Activated gamma-delta T cell treated with anti-CD3 and anti-CD28 coated beads, Interleukin-2, amount 50 U/mL, for 16 hours (primary cell): ENCODE data around the gene UBR2.
"Not testable (repeated sequence)": the region's sequence is repeated elsewhere in the genome, so short reads cannot be mapped to it uniquely, and the experiment has no call there.

Experiments
- DNase-seq: peaks from one replicate; pipeline ENCODE4 v3.0.0-alpha.2; 2020; ENCODE audit warnings: low read depth

Gene UBR2

DNA sequence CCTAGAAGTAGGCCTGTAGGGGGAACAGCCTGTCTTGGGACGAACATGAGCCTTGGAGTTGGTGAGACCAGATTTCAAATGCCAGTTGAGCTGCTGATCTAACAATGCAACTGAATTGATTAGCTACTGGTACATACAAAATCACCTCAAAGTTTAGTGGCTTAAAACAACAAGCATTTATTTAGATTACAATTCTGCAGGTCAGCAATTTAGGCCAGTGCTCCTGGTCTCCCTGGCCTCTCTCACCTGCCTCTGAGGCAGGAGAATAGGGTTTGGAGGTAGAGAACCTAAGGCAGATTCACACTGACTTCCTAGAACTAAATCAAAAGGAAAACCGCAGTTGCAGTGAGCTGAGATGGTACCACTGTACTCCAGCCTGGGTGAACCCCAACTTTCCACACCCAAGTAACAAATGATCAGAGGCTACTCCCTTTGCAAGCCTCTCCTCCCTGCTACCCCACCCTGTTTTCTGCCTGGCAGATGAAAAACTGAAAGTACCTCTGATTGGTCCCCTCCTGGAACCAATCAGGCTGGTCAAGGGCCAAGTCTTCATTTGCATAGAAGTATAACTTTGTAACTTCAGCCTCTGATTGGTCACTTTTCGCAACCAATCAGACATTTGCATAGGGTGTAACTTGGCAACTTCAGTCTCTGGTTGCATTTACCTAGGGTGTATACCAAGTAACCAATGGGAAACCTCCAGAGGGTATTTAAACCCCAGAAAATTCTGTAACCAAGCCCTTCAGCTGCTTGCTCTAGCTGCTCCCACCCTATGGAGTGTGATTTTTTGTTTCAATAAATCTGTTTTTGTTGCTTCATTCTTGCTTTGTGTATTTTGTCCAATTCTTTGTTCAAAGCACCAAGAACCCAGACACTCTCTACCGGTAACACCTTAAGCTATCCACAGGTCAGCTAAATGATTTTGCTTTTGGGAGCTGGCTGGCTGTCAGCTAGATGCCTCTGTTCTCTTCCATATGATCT is 8.1 kb upstream of the UBR2 start:
- DNase-seq = no peak

- no peak for DNase-seq
Observed at GRCh38 chr6:42556462-42556861, 7.4 kb upstream of the UBR2 start.

DNA sequence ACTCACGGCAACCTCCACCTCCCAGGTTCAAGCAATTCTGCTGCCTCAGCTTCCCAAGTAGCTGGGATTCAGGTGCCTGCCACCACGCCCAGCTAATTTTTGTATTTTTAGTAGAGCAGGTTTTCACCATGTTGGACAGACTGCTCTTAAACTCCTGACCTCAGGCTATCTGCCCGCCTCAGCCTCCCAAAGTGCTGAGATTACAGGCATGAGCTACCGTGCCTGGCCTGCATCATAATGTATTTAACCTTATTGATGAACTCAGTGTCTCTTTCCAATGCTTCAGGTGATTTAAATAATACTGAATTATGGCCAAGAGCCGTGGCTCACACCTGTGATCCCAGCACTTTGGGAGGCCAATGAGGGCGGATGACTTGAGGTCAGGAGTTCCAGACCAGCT is 4.6 kb upstream of the UBR2 start:
- DNase-seq = not testable (repeated sequence)

DNA sequence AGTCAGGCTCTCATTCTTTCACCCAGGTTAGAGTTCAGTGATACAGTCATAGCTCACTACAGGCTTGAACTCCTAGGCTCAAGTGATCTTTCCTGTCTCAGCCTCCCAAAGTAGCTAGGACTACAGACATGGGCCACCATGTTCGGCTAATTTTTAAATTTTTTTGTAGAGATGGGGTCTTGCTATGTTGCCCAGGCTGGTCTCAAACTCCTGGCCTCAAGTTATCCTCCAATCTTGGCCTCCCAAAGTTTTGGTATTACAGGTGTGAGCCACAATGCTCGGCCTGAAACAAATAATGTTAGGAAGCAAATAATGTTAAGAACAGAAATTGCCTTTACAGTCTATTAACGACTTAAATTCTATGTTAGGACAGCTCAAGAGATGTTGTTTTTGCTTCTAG is 1.8 kb upstream of the UBR2 start:
- no peak for DNase-seq

- no peak for DNase-seq
Observed at GRCh38 chr6:42562788-42563405, 932 bp upstream of the UBR2 start.

- DNase-seq = no peak
Observed at GRCh38 chr6:42564506-42564825, 637 bp downstream of the UBR2 start.

GRCh38 chr6:42565823-42566613 is 2.2 kb downstream of the UBR2 start:
- DNase-seq = no peak

DNA sequence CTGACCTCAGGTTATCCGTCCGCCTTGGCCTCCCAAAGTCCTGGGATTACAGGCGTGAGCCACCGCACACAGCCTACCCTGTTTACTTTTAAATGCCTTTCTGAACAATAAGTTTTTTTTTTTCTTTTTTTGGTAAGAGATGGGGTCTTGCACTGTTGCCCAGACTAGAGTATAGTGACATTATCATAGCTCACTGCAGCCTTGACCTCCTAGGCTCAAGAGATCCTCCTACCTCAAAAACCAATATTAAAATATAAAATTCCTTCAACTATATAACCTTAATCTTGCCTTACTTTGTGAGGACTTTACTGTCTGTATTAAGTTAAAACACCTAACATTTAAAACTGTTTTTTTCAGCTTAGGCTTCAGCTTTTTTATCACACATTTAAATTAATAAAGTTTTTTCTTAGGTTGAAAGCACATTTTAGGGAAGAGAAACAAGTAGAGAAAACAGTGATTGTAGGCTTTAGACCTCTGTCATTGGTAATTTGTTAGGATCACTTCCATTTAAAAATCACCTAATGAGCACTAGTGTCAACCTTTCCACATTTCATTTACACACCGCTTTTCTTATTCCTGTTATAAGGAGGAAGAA is 2.9 kb downstream of the UBR2 start:
- no peak for DNase-seq

DNA sequence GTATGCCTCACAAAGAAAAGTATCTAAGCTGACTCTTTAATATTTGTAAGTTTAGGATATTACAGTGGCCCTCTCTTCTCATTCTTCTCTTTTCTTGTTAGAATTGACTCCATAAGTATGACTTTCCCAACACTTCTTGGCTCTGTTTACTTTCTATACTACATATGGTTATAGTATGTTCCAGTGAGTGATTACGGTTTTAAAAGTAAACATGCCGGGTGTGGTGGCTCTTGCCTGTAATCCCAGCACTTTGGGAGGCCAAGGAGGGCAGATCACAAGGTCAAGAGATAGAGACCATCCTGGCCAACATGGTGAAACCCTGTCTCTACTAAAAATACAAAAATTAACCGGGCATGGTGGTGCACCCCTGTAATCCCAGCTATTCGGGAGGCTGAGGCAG is 3.4 kb downstream of the UBR2 start:
- not testable (repeated sequence) for DNase-seq

DNA sequence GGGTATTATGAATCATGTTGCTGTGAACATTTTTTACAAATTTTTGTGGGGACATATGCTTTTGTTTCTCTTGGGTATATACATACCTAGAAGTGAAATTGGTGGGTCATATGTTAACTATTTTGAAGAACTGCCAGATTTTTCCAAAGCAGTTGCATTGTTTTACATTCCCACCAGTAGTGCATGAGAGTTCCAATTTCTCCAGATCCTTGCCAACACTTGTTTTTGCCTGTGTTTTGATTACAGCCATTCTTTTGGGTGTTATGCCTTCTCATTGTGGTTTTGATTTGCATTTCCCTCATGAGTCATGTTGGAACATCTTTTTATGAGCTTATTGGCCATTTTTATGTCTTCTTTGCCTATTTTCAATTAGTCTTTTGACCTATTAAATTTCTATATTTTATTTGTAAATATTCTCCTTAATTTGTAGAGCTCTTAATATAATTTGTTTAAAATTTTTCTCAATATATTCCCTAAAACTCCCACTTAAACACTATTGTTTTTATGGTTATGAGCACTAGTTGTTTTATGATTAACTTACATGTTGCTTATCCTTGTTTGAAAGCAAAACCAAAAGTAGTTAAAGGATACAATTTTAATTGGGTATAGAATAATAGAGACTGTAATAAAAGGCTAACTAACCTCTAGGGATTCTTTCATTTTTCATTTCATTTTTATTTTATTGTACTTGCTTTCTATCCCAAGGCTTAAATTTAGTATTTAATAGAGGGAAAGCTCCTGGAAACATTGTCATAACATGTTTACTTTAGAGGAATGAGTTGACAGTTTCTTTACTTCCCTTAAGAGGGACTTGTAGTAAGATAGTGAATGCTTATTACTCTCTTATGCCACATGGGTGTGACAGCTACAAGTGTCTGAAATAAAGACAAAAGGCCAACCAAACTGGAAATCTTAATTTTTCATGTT is 5.5 kb downstream of the UBR2 start:
- no peak for DNase-seq

DNA sequence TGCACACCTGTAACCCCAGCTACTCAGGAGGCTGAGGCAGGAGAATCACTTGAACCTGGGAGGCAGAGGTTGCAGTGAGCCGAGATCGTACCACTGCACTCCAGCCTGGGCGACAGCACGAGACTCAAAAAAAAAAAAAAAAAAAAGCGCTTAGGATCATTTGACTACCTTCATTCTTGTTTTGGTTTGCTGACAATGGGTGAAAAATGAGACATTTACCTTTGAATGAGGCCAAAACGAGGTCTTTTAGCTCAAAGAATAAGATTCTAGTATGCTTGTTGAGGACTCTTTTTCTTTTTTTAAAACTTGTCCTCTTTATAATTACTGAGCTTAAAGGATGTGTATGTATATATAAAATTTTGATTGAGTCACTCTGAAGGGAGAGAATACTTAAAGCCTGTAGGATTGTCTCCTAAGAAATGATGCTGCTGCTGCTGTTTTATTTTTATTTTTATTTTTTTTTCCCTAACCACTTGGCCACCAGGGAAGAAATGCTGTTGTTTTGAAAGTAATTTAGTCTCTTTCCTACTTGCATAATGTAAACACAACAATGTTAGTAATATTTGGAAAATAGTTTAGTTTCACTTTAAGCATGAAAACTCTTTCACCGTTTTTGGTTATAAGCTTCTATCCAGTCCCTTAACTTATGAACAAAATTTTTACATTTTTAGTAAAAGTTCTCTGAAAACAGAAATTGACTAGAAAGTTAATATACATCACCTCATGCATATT is 7.9 kb downstream of the UBR2 start:
- no peak for DNase-seq

- no peak for DNase-seq
Observed at GRCh38 chr6:42572523-42572922, 8.7 kb downstream of the UBR2 start.

- not testable (repeated sequence) for DNase-seq
Observed at GRCh38 chr6:42576538-42576937, 12.7 kb downstream of the UBR2 start.

- no peak for DNase-seq
Observed at GRCh38 chr6:42598300-42598699, 34.5 kb downstream of the UBR2 start.

- no peak for DNase-seq
Observed at GRCh38 chr6:42599558-42599957, 35.7 kb downstream of the UBR2 start.

- DNase-seq = no peak
Observed at GRCh38 chr6:42604150-42604549, 40.3 kb downstream of the UBR2 start.

- not testable (repeated sequence) for DNase-seq
Observed at GRCh38 chr6:42604699-42605098, 40.9 kb downstream of the UBR2 start.

GRCh38 chr6:42610416-42610815 is 46.6 kb downstream of the UBR2 start:
- DNase-seq = no peak

- no peak for DNase-seq
Observed at GRCh38 chr6:42615518-42615917, 51.7 kb downstream of the UBR2 start.

GRCh38 chr6:42616716-42617115 is 52.9 kb downstream of the UBR2 start:
- DNase-seq = no peak

DNA sequence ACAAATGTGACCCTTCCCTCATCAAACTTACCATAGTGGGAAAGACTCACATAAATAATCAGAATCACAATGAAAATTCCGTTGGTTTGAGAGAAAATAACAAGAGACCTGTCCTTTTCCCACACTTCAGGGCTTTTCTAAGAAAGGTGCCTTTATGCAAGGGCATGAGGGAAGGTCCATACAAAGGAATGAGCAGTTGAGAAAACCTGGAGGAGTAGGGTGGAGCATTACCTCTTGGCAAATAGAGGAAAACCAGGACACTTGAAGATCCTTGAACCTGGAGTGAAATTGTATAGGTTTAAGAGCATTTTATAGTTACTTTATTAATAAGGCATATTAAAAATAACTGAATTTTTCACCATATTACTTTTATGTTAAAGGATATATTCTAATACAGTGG is 54.3 kb downstream of the UBR2 start:
- no peak for DNase-seq
